HepG2 (cell line): ENCODE measurements around the gene HK2. TPM values are rescaled to one million over a fixed set of nuclear protein-coding genes. Genes with fewer than 3 reads are reported as not detected.
A peak's percentile ranks its signal among the peaks of the same experiment; 100 is the strongest.

Experiments
- FOXP4 ChIP-seq: sonication (generic); formaldehyde crosslinking; IDR thresholded peaks from 2 replicates; pipeline ENCODE4 v1.4.0; 2020; ENCODE audit warnings: missing genetic modification reagents
- HMG20A ChIP-seq: IDR thresholded peaks from 2 replicates; pipeline ENCODE4 v1.6.1; 2016; ENCODE audit warnings: borderline replicate concordance
- HNRNPK ChIP-seq: fragments of 200-400 bp; formaldehyde crosslinking; IDR thresholded peaks from 2 replicates; pipeline ENCODE4 v1.6.1; 2018; ENCODE audit warnings: low read length, low read depth, moderate library complexity, mild to moderate bottlenecking; ENCODE audit not compliant: poor library complexity, severe bottlenecking
- NFYB ChIP-seq: sonication (generic); formaldehyde crosslinking; IDR thresholded peaks from 2 replicates; pipeline ENCODE4 v1.4.0; 2020; ENCODE audit warnings: missing genetic modification reagents
- PHF8 ChIP-seq: sonication (generic); formaldehyde crosslinking; IDR thresholded peaks from 2 replicates; pipeline ENCODE4 v1.5.0; 2020; ENCODE audit warnings: missing genetic modification reagents
- SIX4 ChIP-seq: sonication (generic); formaldehyde crosslinking; IDR thresholded peaks from 2 replicates; pipeline ENCODE4 v1.4.0; 2020; ENCODE audit warnings: missing genetic modification reagents
- ZBTB14 ChIP-seq: sonication (generic); formaldehyde crosslinking; IDR thresholded peaks from 2 replicates; pipeline ENCODE4 v1.4.0; 2020; ENCODE audit warnings: missing genetic modification reagents
- ZGPAT ChIP-seq: IDR thresholded peaks from 2 replicates; pipeline ENCODE4 v1.6.1; 2016; ENCODE audit warnings: mild to moderate bottlenecking
- ZHX2 ChIP-seq, 2 experiments: sonication (generic) in 1 of 2; formaldehyde crosslinking in 1 of 2; IDR thresholded peaks; 2 replicates each; pipeline versions ENCODE4 v1.6.1 to v1.9.0; 2014 to 2022; ENCODE audit warnings: antibody characterized with exemption in 1 of 2, borderline replicate concordance in 1 of 2, inconsistent platforms in 1 of 2, low read depth in 1 of 2, missing genetic modification reagents in 1 of 2
- ZNF24 ChIP-seq: fragments of 450-650 bp; IDR thresholded peaks from 2 replicates; pipeline ENCODE4 v1.6.1; 2017; ENCODE audit warnings: antibody characterized with exemption, mild to moderate bottlenecking
- ZNF562 ChIP-seq: sonication (generic); formaldehyde crosslinking; IDR thresholded peaks from 2 replicates; pipeline ENCODE4 v1.8.0; 2022; ENCODE audit warnings: missing genetic modification reagents, borderline replicate concordance
- ZNF570 ChIP-seq: sonication (generic); formaldehyde crosslinking; IDR thresholded peaks from 2 replicates; pipeline ENCODE4 v1.4.0; 2020; ENCODE audit warnings: mild to moderate bottlenecking, missing genetic modification reagents, borderline replicate concordance
- ZNF616 ChIP-seq: sonication (generic); formaldehyde crosslinking; IDR thresholded peaks from 2 replicates; pipeline ENCODE4 v1.5.0; 2020; ENCODE audit warnings: low read depth, mild to moderate bottlenecking, missing genetic modification reagents
- ZNF7 ChIP-seq: IDR thresholded peaks from 2 replicates; pipeline ENCODE4 v1.6.1; 2016; ENCODE audit warnings: missing biosample characterization, missing genetic modification reagents
- ZNF704 ChIP-seq: sonication (generic); formaldehyde crosslinking; IDR thresholded peaks from 2 replicates; pipeline ENCODE4 v1.8.1; 2023; ENCODE audit warnings: mild to moderate bottlenecking, inconsistent platforms, moderate library complexity, missing genetic modification reagents, borderline replicate concordance
- polyA plus RNA-seq, 8 experiments: library from polyadenylated mRNA; depleted of rRNA in 3 of 8; stranded (reverse) in 7 of 8; unstranded in 1 of 8; fragments of >200 nt; fragmentation: Illumina TruSeq in 4 of 8; extraction: Trizol in 4 of 8; gene quantifications; 2 replicates each; pipeline versions ENCODE4 v1.2.1 to v1.2.3, GENCODE V29; 2011 to 2016; ENCODE audit warnings: low read depth in 4 of 8, missing spikeins in 1 of 8, mixed read lengths in 1 of 8; ENCODE audit not compliant: insufficient read depth in 1 of 8
- total RNA-seq, 5 experiments: library from RNA; depleted of rRNA; stranded (reverse); fragments of >200 nt; fragmentation: Illumina TruSeq; extraction: Trizol; gene quantifications; 2 replicates each; pipeline ENCODE4 v1.2.3, GENCODE V29; 2016; ENCODE audit warnings: low read depth in 1 of 5

HK2 gene
- total and polyA plus RNA-seq, 2 of the 13 experiments (the other 11 are each of a cell fraction or from before 2014, with no cell fraction given): 13.2 to 101 TPM

GRCh38 chr2:74865770-74866674 lies 32.1 kb downstream of the HK2 start (continued):
- no peak for TF ChIP-seq ZNF704
- TF ChIP-seq HMG20A (CRISPR knock-in tag): 0 out of 2 replicates have a peak, but pooled peaks have one; percentile 51
- TF ChIP-seq ZNF616 (CRISPR knock-in tag): no peak
- no peak for TF ChIP-seq ZHX2 (IDR thresholded peaks at IDR 0.05; ENCODE audit: low read depth)
- TF ChIP-seq ZHX2 (CRISPR knock-in tag; IDR thresholded peaks at IDR 0.05; ENCODE audit: borderline replicate concordance): no peak
- no peak for TF ChIP-seq ZBTB14 (CRISPR knock-in tag)
- TF ChIP-seq SIX4: no peak
- TF ChIP-seq NFYB: no peak
- no peak for TF ChIP-seq ZNF570 (CRISPR knock-in tag)
- TF ChIP-seq PHF8 (CRISPR knock-in tag): no peak
- no peak for TF ChIP-seq ZGPAT (CRISPR knock-in tag)
- no peak for TF ChIP-seq ZNF24
- TF ChIP-seq FOXP4 (CRISPR knock-in tag): peak; percentile 65
- TF ChIP-seq ZNF7 (CRISPR knock-in tag): no peak
- TF ChIP-seq ZNF562 (CRISPR knock-in tag): no peak
- TF ChIP-seq HNRNPK: no peak
